ENCODE results near the gene CADM2. TPM values are rescaled to one million over a fixed set of nuclear protein-coding genes. Genes with fewer than 3 reads are reported as not detected.
"Not testable (repeated sequence)": the region's sequence is repeated elsewhere in the genome, so short reads cannot be mapped to it uniquely, and the experiment has no call there.

CADM2 gene
- total and polyA plus RNA-seq, 12 donors, result 0.12 to 3.0 (median 0.62) TPM

DNA sequence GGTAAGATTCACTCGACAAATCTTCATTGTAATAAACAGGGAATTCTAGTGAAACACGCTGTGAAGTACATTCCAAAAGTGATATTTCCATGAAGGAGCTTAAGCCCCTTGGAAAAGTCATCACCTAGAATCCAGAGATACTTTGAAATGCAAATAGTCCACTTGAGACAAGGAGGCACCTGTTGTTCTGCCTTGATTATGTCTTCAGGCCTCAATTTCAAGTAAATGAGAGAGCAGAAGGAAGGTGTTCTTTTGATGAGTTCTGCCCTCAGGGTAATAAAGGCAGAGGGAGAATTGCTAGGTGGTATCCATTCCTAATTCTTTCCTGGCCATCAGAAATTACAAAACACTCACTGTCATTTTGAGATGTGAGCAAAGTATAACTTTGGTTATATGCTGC lies 162.1 kb downstream of the CADM2 start:
- H3K27ac ChIP-seq, result no peak overlapping the region
- WGBS, 2 donors, result 62 to 63% methylated on average over 2 of the region's 2 CpGs
- H3K4me3 ChIP-seq, result no peak overlapping the region
- DNase-seq (no peak), ATAC-seq (no peak)
- no peak for TF ChIP-seq CTCF (IDR thresholded peaks at IDR 0.05)
- H3K9me3 ChIP-seq, result peaks cover 0 to 17% (median 0%) of the 10 kb centered on the region in 11 donors
- no peaks in the 10 kb centered on the region for H3K4me1 ChIP-seq
- H3K27me3 ChIP-seq, result no peaks in the 10 kb centered on the region
- no peaks in the 10 kb centered on the region for H3K36me3 ChIP-seq
- intact Hi-C loops (cut with DNase I), result no loop called here

GRCh38 chr3:85132864-85133263 lies 174.1 kb downstream of the CADM2 start:
- H3K36me3 ChIP-seq; ATAC-seq; H3K27me3 ChIP-seq; DNase-seq; intact Hi-C loops (cut with DNase I); H3K27ac ChIP-seq; H3K4me1 ChIP-seq; H3K4me3 ChIP-seq; H3K9me3 ChIP-seq: not testable (repeated sequence)
- WGBS, 2 donors, result 90 to 92% methylated on average over 13 of the region's 13 CpGs

DNA sequence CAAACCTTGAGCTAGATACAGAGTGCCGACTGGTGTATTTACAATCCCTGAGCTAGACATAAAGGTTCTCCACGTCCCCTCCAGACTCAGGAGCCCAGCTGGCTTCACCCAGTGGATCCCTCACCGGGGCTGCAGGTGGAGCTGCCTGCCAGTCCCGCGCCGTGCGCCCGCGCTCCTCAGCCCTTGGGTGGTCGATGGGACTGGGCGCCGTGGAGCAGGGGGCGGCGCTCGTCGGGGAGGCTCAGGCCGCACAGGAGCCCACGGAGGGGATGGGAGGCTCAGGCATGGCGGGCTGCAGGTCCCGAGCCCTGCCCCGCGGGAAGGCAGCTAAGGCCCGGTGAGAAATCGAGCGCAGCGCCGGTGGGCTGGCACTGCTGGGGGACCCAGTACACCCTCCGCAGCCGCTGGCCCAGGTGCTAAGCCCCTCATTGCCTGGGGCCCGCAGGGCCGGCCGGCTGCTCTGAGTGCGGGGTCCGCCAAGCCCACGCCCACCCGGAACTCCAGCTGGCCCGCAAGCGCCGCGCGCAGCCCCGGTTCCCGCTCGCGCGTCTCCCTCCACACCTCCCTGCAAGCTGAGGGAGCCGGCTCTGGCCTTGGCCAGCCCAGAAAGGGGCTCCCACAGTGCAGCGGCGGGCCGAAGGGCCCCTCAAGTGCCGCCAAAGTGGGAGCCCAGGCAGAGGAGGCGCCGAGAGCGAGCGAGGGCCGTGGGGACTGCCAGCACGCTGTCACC lies 175.1 kb downstream of the CADM2 start:
- H3K36me3 ChIP-seq; H3K4me1 ChIP-seq; H3K27ac ChIP-seq; H3K27me3 ChIP-seq; ATAC-seq; H3K4me3 ChIP-seq; H3K9me3 ChIP-seq; intact Hi-C loops (cut with DNase I); DNase-seq: not testable (repeated sequence)
- WGBS, 2 donors, result 93 to 94% methylated on average over 35 to 48 of the region's 57 CpGs

GRCh38 chr3:85142626-85143025 lies 183.8 kb downstream of the CADM2 start:
- Histone ChIP-seq H3K4me1 (no peaks in the 10 kb centered on the region), H3K4me3 (no peak overlapping the region), H3K36me3 (no peaks in the 10 kb centered on the region), H3K9me3 (no peaks in the 10 kb centered on the region), H3K27ac (no peak overlapping the region), H3K27me3 (no peaks in the 10 kb centered on the region)
- no peak for ATAC-seq
- DNase-seq, result no peak
- intact Hi-C loops (cut with DNase I), result no loop called here
- TF ChIP-seq CTCF (IDR thresholded peaks at IDR 0.05), result no peak
- 83 to 90% methylated on average over 3 of the region's 3 CpGs for WGBS, 2 donors

DNA sequence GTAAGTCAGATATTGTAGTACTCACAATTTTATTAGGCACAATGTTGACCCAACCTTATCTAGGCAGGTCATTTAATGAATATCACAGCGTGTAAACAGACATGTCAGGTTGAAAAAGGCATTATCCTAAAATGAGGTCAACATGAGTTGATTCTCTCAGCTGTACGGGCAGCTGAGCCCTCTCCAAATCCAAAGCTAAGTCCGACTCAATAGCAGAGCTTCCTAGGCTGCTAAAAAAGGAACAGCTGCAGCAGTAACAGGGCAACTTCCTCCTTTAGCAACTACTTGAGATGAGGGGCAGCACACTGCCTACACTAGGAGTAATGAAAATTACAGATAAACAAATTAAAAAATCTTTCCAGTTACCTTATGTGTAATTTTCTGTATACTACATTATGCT lies 189.2 kb downstream of the CADM2 start:
- H3K4me1 ChIP-seq, result no peaks in the 10 kb centered on the region
- H3K27ac ChIP-seq, result no peak overlapping the region
- H3K27me3 ChIP-seq, result no peaks in the 10 kb centered on the region
- no peak overlapping the region for H3K4me3 ChIP-seq
- H3K9me3 ChIP-seq, result peaks cover 0 to 9% (median 0%) of the 10 kb centered on the region in 11 donors
- H3K36me3 ChIP-seq, result no peaks in the 10 kb centered on the region
- TF ChIP-seq CTCF (IDR thresholded peaks at IDR 0.05), result no peak
- intact Hi-C loops (cut with DNase I), result no loop called here
- 23 to 29% methylated on average over 3 of the region's 3 CpGs for WGBS, 2 donors
- DNase-seq (no peak), ATAC-seq (no peak)
